Stimulated activated CD4-positive, alpha-beta T cell treated with anti-CD3 and anti-CD28 coated beads, Interleukin-4, amount 100 ng/mL, for 24 hours (primary cell): ENCODE data around the gene PHF12.

Experiments used
- DNase-seq: peaks from one replicate; pipeline ENCODE4 v3.0.0-alpha.2; 2020

PHF12 gene

GRCh38 chr17:28899212-28899815, 52.0 kb downstream of the PHF12 start:
- DNase-seq: no peak

DNA sequence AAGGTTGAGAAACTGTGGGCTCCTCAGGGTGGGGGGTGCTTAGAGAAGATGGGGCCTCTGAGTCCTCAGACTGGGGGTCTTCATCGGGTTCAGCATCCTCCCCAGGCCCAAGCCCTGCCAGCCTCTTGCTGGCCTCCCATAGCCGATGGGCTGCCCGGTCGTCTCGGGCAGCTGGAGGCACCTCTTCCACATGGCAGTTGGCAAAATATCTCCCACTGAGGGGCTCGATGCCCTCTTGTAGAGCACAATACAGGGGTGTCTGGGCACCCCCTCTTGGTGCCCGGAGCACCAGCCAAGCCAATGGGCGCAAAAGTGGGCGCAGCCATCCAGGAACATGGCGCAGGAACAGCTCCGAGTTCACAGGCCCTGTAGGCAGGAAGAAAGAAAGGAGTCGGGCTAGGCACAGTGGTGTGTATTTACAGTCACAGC, 52.8 kb downstream of the PHF12 start:
- no peak for DNase-seq

- DNase-seq: no peak
Measured at GRCh38 chr17:28897769-28898526, 53.4 kb downstream of the PHF12 start.

DNA sequence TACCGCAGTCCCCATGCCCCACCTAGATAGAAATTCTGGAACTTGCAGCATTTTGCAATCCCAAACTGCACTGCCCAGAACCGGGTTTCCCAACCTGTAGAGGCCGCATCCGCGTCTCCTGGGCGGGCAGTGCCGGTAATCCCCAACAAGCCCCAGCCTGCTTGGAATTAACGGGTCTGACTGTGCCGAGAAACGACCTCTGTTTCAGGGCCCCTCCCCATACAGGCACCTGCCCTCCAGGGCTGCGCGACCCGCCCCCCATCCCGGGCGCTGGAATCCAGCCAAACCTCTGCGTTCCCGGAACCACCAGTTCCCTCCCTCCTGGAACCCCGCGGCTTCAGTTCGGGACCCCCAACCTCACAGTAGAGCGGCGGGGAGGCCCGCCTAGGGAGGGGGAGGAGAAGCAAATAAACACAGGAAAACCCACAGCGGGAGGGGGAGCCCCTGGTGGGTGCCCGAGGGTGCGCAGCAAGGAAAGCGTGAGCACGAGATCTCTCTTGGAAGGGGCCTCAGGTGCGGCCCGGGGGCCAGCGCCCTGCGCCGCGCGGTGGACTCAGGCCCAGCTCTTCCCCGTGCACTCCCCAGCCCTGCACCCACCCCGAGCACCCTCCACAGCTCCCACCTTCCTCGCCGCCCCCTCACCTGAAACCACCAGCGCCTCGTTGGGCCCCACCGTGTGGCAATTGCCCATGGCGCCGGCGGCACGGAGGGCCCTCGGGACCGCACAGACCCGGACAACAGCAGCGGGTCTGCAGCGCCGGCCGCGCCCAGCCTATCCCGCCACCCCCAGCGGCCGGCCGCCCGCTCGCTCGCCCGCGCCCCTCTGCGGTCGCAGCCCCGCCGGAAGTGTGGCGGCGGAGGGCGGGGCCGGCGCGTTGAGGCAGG, 54.2 kb downstream of the PHF12 start, which contains the start of gene FLOT2:
Gene FLOT2 (minus strand): TSS at position 850 of the 885 bp plus-strand sequence. CDS start 159 bp downstream, at position 691.
- DNase-seq: peak; percentile 73

- DNase-seq: no peak
Measured at GRCh38 chr17:28896491-28896883, 54.8 kb downstream of the PHF12 start.

- no peak for DNase-seq
Measured at GRCh38 chr17:28895794-28896447, 55.4 kb downstream of the PHF12 start.

GRCh38 chr17:28893248-28894183, 57.8 kb downstream of the PHF12 start:
- peak; percentile 38 for DNase-seq

DNA sequence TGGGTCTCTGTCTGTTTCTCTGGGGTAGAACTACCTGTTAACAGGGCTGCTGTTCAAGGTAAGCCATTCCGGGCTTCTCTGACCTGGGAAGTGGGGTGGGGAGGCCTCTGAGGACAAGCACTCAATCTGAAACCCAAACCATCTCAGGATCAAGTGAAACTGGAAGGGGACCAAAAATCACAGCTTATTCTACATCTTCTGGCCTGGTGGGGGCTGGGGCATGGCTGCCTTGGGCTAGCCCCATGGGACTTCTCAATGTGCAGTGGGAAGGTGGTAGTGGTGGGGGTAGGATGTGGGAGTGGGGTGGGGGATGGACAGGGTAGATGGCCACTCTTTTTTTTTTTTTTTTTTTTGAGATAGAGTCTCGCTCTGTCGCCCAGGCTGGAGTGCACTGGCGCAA, 59.3 kb downstream of the PHF12 start:
- DNase-seq: no peak

GRCh38 chr17:28891201-28891600, 60.1 kb downstream of the PHF12 start:
- no peak for DNase-seq

GRCh38 chr17:28889996-28890395, 61.3 kb downstream of the PHF12 start:
- no peak for DNase-seq

- no peak for DNase-seq
Measured at GRCh38 chr17:28888832-28889231, 62.5 kb downstream of the PHF12 start.

DNA sequence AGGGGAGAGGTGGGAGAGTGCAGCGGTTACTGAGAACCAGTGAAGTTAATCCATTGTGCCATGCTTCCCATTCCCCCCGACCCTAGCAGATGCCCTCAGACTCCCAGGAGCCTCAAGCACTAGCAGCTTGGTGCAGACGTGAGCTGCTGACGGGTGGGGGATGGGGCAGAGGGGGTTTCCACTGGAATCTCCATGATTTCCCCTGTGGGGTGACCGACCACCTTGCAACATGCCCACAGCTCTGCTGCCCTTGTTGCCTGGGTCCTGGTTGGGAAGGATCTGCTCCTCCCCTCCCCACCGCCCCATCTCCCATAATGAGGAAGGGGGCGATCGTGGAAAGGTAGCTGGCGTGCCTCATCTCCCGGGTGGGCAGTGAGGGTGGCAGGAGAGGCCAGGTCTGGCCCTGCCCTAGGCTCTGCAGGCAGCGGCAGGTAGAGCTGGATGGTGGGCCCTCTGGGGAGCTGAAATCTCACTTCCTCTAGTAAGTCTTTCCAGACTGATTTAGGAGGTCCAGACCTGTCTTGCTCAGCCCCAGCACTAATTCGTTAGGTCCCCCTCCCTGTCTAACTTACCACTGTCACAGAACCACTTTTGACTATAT, 63.3 kb downstream of the PHF12 start:
- no peak for DNase-seq

- no peak for DNase-seq
Measured at GRCh38 chr17:28885951-28886350, 65.4 kb downstream of the PHF12 start.

GRCh38 chr17:28885363-28885762, 66.0 kb downstream of the PHF12 start:
- DNase-seq: no peak

DNA sequence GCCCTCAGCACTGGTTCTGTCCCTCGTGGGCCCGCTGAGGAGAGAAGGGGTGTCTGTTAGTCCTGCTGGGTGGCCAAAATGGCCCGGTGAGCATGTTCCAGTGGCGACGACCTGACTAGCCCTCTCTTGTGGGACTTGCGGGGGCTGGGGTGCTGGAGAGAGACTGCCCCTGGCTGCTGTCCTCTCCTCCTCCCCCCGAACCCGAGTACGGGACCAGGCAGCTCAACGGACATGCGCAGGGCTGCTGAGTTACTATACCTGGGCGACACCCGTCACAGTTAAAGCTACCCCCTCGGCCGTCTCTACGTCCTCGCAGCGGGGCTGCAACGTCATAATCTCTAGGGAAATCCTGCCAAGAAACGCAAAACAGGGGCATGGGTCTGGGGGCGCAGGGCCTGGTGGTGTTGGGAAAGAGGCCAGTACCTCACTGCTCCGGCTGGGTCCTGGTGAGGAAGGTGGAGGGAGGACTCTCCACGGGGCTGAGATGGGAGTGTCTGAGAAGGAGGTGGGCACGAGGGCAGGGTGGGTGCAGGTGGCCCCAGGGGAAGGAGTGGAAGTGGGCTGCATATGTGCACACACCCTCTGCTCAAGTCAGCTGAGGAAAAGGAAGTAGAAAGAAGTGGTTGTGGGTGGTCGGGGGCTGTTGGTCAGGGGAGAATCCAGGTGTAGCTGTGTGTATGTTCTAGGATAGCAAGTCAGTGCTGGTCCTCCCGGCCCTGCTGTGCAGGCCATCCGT, 67.2 kb downstream of the PHF12 start:
- DNase-seq: no peak

- no peak for DNase-seq
Measured at GRCh38 chr17:28882154-28882895, 69.0 kb downstream of the PHF12 start.

DNA sequence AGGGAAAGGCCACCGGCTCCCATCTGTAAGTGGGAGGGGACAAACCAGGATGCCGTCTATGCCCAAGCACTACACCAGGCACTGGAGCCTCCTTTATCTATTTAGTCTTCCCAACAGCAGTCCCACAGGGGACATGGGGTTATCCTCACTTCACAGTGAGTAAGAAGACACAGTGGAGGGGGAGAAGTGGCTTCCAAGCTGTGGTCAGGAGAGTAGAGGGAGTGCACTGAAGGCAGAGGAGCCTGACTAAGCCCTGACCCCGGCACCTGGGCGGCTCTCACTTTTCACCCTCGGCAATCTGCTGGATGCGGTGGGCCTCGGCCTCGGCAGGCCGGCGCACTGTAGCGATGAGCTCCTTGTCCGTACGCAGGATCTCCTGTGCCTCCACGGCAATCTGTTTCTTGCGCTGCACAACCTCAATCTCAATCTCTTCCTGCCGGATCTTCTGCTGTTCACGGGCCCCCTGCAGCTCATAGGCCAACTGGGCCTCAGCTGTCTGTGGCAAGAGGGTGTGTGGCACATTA, 69.7 kb downstream of the PHF12 start:
- DNase-seq: no peak

DNA sequence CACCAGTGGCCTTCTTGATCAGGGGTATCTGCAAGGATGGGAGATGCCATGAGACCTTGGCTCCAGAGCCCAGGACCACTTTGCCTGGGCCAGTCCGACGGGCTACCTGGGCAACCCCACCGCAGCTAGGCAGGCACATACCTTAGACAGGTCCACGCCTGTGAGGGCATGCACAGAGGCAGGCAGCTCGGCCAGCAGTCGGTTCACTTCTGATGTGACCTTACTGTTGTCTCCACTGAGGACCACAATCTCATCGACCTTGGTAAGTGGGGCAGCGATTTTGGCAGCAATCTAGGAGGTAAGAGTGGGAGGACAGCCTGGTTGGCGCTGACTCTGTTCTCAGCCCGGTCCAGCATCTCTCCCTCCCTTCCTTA, 70.8 kb downstream of the PHF12 start:
- no peak for DNase-seq

DNA sequence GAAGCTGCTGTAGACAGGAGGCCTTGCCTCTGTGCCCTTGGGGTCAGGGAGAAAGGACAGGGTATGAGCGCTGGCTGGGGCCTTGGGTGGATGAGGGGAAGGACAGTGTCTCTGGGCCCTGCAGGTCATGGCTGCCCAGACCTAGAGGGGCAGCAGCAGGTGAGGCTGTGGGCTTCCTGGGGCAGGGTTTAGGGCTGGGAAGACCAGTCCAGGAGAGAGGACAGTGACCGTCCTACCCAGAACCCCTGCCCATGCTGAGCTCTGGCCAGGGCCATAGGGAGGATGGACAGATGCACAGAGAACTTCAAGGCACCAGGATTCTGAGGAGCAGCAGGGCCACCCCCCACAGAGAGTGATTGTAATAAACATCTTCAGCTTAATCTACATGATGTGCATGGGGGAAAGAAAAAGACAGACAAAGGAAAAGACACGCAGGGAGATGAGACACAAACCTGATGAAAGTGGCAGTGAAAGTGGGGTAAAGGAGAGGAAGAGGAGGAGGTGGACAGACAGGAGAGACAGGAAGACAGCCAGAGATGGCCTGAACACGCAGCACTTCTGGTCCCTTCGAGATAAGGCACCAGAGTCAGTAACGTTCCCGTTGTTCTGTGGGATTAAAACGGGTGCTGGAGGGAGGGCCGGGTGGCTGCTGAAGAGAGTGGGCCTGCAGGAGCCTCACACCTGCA, 71.3 kb downstream of the PHF12 start:
- no peak for DNase-seq
